T-helper 1 cell (primary cell): Measurements from ENCODE around the gene TMEM123.

Experiments
- DNase-seq, 5 donors: peaks; one replicate each; pipeline ENCODE4 v3.0.0-alpha.2; 2012 to 2020
- total RNA-seq, 4 donors: gene quantifications; one replicate each; lab custom pipeline; 2026; lab: John Stamatoyannopoulos, UW

Gene TMEM123
- 355 to 749 (median 533) reads per million in 4 donors for total RNA-seq

- DNase-seq = peak; percentile 77 to 96 (median 86)
These were observed at the start of gene TMEM123 for GRCh38 chr11:102452461-102453301. TSS of gene TMEM123 (minus strand) at chr11:102452765. CDS start at chr11:102452623, 142 bp downstream.

DNA sequence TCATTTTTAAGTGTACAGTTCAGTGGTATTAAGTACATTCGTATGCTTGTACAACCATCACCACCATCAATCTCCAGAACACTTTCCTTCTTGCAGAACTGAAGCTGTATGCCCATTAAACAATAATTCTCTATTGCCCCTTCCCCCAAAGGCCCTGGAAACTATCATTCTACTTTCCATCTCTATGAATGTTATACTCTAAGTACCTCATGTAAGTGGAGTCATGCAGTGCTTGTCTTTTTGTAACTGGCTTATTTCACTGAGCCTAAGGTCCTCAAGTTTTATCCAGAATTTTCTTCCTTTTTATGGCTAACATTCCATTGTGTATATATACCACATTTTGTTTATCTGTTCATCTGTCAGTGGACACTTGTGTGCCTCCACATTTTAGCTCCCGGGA, 48.3 kb upstream of the TMEM123 start:
- no peak for DNase-seq

DNA sequence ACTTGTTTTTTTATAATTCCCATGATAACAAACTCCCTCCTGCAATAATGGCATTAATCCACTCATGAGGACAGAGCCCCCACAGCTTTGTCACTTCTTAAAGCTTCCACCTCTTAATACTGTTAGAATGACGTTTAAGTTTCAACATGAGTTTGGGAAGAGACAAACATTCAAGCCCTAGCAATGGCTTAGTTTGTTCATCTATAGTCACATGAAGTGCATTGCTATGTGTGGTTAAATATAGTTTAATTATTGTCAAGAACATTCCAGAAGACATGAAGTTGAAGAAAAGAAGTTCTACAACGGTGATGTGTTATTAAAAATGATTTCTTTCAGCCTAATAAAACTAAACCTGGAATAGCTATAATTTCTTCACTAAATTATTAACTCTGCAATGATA, 47.4 kb upstream of the TMEM123 start:
- no peak for DNase-seq

DNA sequence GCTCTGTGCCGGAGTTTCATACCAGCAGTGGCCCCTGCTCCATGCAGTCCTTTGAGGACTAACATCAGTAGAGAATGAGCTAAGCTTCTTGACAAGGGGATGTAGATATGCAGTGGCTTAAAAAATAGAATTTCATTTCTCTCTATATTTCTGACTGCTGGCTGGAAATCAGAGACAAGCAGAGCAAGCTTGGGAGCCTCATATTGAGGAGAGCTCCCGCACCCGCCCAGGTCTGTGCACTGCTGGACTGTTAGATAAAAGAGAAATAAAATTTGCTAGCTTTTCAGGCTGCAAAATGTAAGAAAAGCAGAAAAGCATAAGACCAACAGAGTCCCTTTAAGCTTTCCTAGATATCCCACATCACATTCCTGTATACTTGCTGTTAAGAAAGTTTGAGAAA, 46.6 kb upstream of the TMEM123 start:
- no peak for DNase-seq

GRCh38 chr11:102497061-102497460, 44.5 kb upstream of the TMEM123 start:
- DNase-seq = no peak

- peak in 4 of 5 donors; percentile 19 to 73 (median 44) for DNase-seq
These were observed 42.8 kb upstream of the TMEM123 start for GRCh38 chr11:102495161-102496042.

GRCh38 chr11:102494216-102494615, 41.7 kb upstream of the TMEM123 start:
- no peak for DNase-seq

DNA sequence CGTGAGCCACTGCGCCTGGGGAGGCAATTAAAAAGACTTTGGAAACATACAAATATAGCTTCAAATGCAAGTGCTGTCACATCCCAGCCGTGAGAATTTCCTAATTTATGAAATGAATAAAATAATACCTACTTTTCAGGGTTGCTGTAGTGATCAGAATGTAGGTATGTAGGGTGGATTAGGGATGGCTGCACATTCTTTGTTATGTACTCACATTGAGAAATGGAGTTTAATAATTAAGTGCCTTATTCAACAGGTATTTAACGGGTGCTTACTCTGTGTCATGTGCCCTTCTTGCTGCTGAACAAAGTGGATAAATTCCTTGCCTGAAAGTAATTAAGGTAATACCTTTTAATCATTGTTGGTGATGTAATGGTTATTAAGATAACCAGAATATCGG, 41.0 kb upstream of the TMEM123 start:
- no peak for DNase-seq

- no peak for DNase-seq
These were observed 39.4 kb upstream of the TMEM123 start for GRCh38 chr11:102491969-102492368.

DNA sequence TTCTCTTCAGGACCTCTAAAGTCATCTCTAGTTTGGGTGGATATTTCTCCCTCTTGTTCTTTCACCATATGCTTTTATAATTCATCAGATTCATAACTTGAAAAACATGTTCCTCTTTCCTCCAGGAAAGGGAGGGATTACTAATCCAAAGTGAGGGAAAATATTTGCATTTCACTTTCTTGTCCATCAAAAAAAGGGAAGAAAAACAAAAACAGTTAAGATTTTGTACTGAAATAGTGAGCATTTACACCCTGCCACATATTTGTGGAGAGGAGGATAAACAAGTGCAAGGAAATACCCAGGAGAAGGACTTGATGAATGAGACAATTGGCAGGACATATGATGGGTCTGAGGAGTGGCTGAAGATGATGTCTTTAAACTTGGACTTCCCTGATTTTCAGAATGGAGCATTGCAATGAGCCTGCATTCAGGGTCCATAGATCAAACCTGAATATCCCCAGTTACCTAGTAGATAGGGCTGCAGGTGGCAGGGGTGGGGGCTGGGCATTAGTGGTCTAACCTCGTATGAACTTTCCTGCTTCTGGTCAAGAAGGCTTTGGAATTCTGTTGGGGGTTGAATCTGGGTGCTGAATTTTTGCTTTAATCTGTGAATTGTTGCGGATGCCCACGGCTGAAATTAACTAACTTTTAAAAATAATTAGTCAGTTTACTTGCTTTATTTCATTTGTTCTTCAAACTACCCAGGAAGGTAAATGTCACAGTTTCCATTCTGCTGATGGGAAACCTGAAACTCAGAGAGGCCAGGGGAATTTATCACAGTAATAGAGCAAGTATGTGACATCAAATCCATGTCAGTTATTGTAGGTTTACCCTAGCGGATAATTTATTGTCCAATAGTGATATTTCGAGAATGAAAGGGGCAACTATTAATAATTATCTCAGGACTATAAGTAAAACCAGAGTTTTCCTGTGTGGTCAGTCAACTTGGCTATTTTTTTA, 36.9 kb upstream of the TMEM123 start:
- DNase-seq = no peak

GRCh38 chr11:102488208-102488607, 35.6 kb upstream of the TMEM123 start:
- DNase-seq = no peak

DNA sequence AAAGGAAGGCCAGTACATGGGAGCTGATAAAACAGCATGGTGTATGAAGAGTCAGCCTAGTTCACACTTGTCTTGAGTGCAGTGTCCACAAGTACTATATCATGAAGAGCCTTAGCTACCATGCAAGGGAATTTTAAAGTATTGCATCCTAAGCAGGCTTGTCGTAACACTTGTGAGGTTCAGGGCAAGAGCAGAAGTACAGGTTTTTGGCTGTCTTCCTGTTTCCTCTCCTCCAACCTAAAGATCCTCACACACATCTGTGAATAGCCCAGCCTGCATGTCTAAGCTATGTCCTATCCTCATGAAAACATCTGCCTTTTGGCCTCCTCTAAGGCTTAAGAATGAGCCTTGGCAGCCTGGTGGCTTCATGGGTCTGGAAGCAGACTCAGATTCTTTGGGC, 34.6 kb upstream of the TMEM123 start:
- no peak for DNase-seq

DNA sequence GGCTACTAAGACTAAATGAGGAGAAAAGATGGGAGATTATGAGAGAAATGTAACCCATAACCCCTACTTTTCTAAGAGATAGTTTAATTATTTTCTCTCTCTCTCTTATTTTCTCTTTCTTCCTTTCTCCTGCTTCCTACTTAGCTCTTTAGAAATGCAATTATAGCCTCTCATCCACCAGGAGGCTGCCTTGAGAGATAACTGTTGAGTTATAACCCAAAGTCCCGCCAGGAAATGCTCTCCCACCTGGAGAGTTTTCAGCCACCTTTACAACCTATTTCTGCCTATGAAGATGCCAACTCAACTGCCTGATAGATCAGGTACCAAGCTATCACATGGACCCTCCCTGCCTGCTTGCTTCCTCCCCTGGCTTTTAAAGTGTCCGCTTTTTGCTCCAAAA, 34.0 kb upstream of the TMEM123 start:
- no peak for DNase-seq

- no peak for DNase-seq
These were observed 32.6 kb upstream of the TMEM123 start for GRCh38 chr11:102485095-102485722.

- no peak for DNase-seq
These were observed 29.9 kb upstream of the TMEM123 start for GRCh38 chr11:102482433-102482832.

DNA sequence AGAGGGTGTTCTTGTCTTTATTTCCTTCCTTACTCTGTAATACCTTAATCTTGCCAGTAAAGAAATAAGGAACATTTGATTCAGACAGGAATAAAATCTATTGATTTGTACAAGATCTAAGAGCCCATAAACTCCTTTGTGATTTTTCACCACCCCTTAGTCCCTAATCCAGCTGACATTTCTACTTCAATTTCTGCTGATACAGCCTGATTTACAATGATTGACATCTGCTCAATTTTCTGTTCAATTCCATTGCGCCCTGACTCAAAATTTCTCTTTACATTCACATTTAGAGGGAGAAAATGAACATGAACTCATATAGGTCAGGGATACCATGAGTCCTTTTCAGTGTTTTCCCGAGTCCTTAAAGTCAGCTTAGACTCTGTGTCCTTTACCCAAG, 27.2 kb upstream of the TMEM123 start:
- DNase-seq = no peak

DNA sequence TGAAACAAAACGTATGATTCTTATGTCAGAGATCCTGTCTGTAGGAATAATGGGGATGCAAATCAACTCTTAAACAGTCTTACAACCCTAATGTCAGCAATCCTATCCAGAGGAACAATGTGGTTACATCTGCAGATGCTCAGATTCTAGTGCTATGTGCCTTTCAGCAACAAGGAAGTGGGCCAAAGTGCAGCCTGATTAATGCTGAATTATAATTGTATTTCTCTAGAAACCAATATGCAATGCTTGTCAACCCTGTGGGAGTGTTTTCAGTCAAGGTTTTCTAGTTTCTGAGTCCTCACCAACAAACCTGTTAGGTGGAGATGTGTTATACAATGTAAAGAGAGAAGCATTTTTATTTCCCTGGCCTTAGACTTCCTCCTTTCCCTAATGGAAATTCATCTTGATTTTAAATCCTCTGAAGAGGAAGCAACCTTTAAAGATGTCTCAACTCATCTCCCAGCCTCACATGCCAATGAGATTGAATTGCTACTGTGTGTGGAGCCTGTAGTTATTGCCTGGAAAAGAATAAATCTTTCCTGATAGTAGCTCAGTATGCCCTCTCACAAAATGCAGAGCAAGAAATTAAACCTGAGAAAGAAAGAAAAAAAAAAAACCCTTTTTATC, 26.2 kb upstream of the TMEM123 start:
- DNase-seq = no peak

GRCh38 chr11:102476812-102477211, 24.2 kb upstream of the TMEM123 start:
- DNase-seq = peak in 1 of 5 donors; percentile 64

GRCh38 chr11:102476069-102476468, 23.5 kb upstream of the TMEM123 start:
- DNase-seq = no peak

DNA sequence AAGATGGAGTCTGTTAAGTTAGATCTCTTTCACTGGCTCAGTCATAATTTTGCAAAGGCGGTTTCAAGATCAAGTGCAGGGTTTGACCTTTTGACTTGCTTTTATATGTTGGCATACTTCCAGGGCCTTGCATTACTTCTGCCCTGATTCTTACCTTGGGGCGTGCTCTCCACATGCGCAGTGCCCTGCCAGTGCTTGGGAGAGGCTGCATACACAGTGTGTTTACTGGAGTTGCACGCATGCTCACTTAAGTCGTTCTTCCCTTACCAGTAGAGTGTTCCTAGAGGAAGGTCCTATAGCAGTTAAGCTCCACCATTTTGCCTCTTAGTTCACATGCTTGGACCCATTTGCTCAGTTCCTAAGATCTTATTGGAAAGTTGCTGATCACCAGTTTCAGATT, 21.0 kb upstream of the TMEM123 start:
- DNase-seq = no peak

GRCh38 chr11:102472127-102472526, 19.6 kb upstream of the TMEM123 start:
- DNase-seq = no peak
